Fibroblast of mammary gland (primary cell): ENCODE results near the gene NDUFV1.

ENCODE experiments used
- DNase-seq: peaks from one replicate; pipeline ENCODE4 v3.0.0-alpha.2; 2010; ENCODE audit warnings: low read depth
- H3K4me3 ChIP-seq: 2 replicates; pipeline ENCODE4 v1.5.1; 2011; ENCODE audit warnings: low read depth, mild to moderate bottlenecking, low read length, moderate library complexity; ENCODE audit not compliant: control insufficient read depth
- TF ChIP-seq, protein P1 (sequence below): conservative IDR thresholded peaks from 2 replicates; pipeline ENCODE4 v1.5.1; 2011; ENCODE audit warnings: low read depth, low read length, inconsistent platforms; ENCODE audit not compliant: control insufficient read depth, insufficient read depth

The NDUFV1 gene

GRCh38 chr11:67607507-67607906 is 771 bp downstream of the NDUFV1 start:
- TF ChIP-seq, protein P1, sequence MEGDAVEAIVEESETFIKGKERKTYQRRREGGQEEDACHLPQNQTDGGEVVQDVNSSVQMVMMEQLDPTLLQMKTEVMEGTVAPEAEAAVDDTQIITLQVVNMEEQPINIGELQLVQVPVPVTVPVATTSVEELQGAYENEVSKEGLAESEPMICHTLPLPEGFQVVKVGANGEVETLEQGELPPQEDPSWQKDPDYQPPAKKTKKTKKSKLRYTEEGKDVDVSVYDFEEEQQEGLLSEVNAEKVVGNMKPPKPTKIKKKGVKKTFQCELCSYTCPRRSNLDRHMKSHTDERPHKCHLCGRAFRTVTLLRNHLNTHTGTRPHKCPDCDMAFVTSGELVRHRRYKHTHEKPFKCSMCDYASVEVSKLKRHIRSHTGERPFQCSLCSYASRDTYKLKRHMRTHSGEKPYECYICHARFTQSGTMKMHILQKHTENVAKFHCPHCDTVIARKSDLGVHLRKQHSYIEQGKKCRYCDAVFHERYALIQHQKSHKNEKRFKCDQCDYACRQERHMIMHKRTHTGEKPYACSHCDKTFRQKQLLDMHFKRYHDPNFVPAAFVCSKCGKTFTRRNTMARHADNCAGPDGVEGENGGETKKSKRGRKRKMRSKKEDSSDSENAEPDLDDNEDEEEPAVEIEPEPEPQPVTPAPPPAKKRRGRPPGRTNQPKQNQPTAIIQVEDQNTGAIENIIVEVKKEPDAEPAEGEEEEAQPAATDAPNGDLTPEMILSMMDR: no peak
- peak overlapping the region; percentile 93 for H3K4me3 ChIP-seq
- DNase-seq: no peak

- no peak overlapping the region for H3K4me3 ChIP-seq
- TF ChIP-seq, protein P1: no peak
- no peak for DNase-seq
These were observed 1.8 kb downstream of the NDUFV1 start for GRCh38 chr11:67608486-67608885.

- no peak for DNase-seq
- TF ChIP-seq, protein P1: no peak
- no peak overlapping the region for H3K4me3 ChIP-seq
These were observed 2.6 kb downstream of the NDUFV1 start for GRCh38 chr11:67609316-67609715.

GRCh38 chr11:67610302-67610868 is 3.6 kb downstream of the NDUFV1 start:
- TF ChIP-seq, protein P1: no peak
- no peak for DNase-seq
- H3K4me3 ChIP-seq: no peak overlapping the region

DNA sequence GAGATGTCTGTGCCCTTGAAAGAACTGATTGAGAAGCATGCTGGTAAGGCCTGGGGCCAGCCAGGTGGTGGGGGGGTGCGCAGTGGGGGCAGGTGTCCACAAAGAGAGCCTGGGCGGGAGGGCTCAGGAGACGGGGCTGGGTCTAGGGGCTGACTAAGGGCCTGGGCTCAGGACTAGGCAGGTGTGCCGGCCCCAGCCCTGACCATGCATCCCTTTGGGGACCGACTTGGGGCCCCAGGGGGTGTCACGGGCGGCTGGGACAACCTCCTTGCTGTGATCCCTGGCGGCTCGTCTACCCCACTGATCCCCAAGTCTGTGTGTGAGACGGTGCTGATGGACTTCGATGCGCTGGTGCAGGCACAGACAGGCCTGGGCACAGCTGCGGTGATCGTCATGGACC is 4.4 kb downstream of the NDUFV1 start:
- no peak overlapping the region for H3K4me3 ChIP-seq
- no peak for DNase-seq
- TF ChIP-seq, protein P1: no peak

DNA sequence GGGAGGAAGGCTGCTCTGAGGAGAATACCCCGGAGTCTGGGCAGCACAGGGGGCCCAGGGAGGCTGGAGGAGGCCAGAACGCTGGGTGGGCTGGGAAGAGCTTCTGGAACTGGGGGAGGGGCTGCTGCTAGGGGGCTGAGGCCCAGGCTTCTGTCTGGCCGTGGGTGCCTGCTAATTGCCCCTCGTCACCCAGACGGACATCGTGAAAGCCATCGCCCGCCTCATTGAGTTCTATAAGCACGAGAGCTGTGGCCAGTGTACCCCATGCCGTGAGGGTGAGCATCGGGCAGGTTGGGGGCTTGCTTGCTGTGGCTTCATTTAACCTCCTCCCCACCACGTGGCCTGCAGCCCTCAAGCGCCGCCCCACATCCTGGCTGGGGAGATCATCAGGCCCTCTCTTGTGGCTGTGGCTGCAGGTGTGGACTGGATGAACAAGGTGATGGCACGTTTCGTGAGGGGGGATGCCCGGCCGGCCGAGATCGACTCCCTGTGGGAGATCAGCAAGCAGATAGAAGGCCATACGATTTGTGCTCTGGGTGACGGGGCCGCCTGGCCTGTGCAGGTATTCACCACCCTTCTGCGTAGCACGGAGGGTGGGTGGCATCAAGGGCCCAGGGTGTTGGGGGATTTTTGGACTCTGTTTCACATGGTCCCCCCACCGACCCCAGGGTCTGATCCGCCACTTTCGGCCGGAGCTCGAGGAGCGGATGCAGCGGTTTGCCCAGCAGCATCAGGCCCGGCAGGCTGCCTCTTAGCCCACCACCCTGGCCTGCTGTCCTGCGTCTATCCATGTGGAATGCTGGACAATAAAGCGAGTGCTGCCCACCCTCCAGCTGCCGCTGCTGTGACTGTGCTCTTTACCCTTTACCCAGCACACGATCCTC is 5.2 kb downstream of the NDUFV1 start:
- DNase-seq: no peak
- no peak overlapping the region for H3K4me3 ChIP-seq
- TF ChIP-seq, protein P1: no peak
